Esophagus muscularis mucosa (tissue), 4 donors: ENCODE results near the gene ZNF76. TPM values are rescaled to one million over a fixed set of nuclear protein-coding genes. Genes with fewer than 3 reads are reported as not detected.
"Not testable (repeated sequence)": the region's sequence is repeated elsewhere in the genome, so short reads cannot be mapped to it uniquely, and the experiment has no call there.

ENCODE experiments used
- DNase-seq: peaks from one replicate; pipeline ENCODE4 v3.0.0-alpha.2; 2017; ENCODE audit errors: extremely low spot score
- H3K27ac ChIP-seq, 4 donors: fragments of 200-600 bp; sonication (generic); replicated peaks in 1 of 4; 1 replicate in 3 of 4; 2 replicates in 1 of 4; pipeline ENCODE4 v1.5.1; 2016 to 2019; ENCODE audit warnings: mild to moderate bottlenecking in 1 of 4
- H3K27me3 ChIP-seq, 4 donors: fragments of 200-600 bp; sonication (generic); one replicate each; pipeline versions ENCODE4 v1.5.1 to v1.6.0; 2016 to 2019
- H3K36me3 ChIP-seq, 4 donors: fragments of 200-600 bp; sonication (generic); one replicate each; pipeline ENCODE4 v1.5.1; 2016 to 2019
- H3K4me1 ChIP-seq, 4 donors: fragments of 200-600 bp; sonication (generic); one replicate each; pipeline ENCODE4 v1.5.1; 2016 to 2019
- H3K4me3 ChIP-seq, 4 donors: fragments of 200-600 bp; sonication (generic); 1 replicate in 2 of 4; 2 replicates in 2 of 4; pipeline ENCODE4 v1.5.1; 2016 to 2019; ENCODE audit warnings: mild to moderate bottlenecking in 4 of 4, moderate library complexity in 1 of 4
- H3K9me3 ChIP-seq, 4 donors: fragments of 200-600 bp; sonication (generic); 1 replicate in 3 of 4; 2 replicates in 1 of 4; pipeline ENCODE4 v1.5.1; 2016 to 2019
- CTCF ChIP-seq, 3 experiments: fragments of 200-600 bp in 2 of 3; fragments of 450-650 bp in 1 of 3; sonication (generic) in 2 of 3; IDR thresholded peaks; one replicate each; pipeline ENCODE4 v1.5.1; 2017 to 2019; ENCODE audit warnings: antibody characterized with exemption in 3 of 3, mild to moderate bottlenecking in 2 of 3, moderate library complexity in 1 of 3
- EP300 ChIP-seq: sonication (generic); formaldehyde crosslinking; IDR thresholded peaks from one replicate; pipeline ENCODE4 v1.6.1; 2017; ENCODE audit warnings: antibody characterized with exemption
- POLR2A ChIP-seq: fragments of 450-650 bp; IDR thresholded peaks from one replicate; pipeline ENCODE4 v1.6.1; 2017; ENCODE audit warnings: antibody characterized with exemption, moderate library complexity, mild to moderate bottlenecking, low read depth
- POLR2AphosphoS5 ChIP-seq, 2 donors: sonication (generic); formaldehyde crosslinking; IDR thresholded peaks; one replicate each; pipeline ENCODE4 v1.6.1; 2017; ENCODE audit warnings: antibody characterized with exemption in 2 of 2
- WGBS: methylation state at CpG from one replicate; pipeline ENCODE4 v1.1.5; 2018; 5-methylcytosine and 5-hydroxymethylcytosine counted together
- intact Hi-C: fragments of 100-400 bp; cut with DNase I; formaldehyde crosslinking; loops from one replicate; pipeline ENCODE4 v1.15.1; 2023
- total RNA-seq, 4 donors: library from RNA; depleted of rRNA; stranded (reverse); fragments of >200 nt; gene quantifications; one replicate each; pipeline versions ENCODE4 v1.1.0 to v1.2.1, GENCODE V29; 2016

The ZNF76 gene
- total RNA-seq, 4 donors from 2014 or later: 33.2 to 47.0 (median 36.2) TPM

GRCh38 chr6:35300848-35301247 is 41.3 kb downstream of the ZNF76 start:
- no peak for DNase-seq
- intact Hi-C loops: no loop called here
- TF ChIP-seq CTCF (IDR thresholded peaks at IDR 0.05): no peak
- TF ChIP-seq POLR2A: no peak
- no peak for TF ChIP-seq POLR2AphosphoS5 (IDR thresholded peaks at IDR 0.05)
- no peak for TF ChIP-seq EP300
- no peaks in the 10 kb centered on the region for H3K9me3 ChIP-seq
- no peaks in the 10 kb centered on the region for H3K27me3 ChIP-seq
- no peak overlapping the region for H3K4me3 ChIP-seq
- peaks cover 14 to 24% (median 17%) of the 10 kb centered on the region in 4 donors for H3K4me1 ChIP-seq
- H3K36me3 ChIP-seq: peaks cover 0 to 12% (median 4%) of the 10 kb centered on the region in 4 donors
- H3K27ac ChIP-seq: no peak overlapping the region

GRCh38 chr6:35302604-35303241 is 43.2 kb downstream of the ZNF76 start:
- H3K4me3 ChIP-seq: no peak overlapping the region
- H3K27ac ChIP-seq: no peak overlapping the region
- no peaks in the 10 kb centered on the region for H3K27me3 ChIP-seq
- TF ChIP-seq CTCF (IDR thresholded peaks at IDR 0.05): no peak
- no peak for TF ChIP-seq EP300
- TF ChIP-seq POLR2AphosphoS5 (IDR thresholded peaks at IDR 0.05): no peak
- TF ChIP-seq POLR2A: no peak
- DNase-seq: no peak
- H3K4me1 ChIP-seq: peaks cover 4 to 13% (median 6%) of the 10 kb centered on the region in 4 donors
- 73% methylated on average over 2 of the region's 6 CpGs for WGBS
- no peaks in the 10 kb centered on the region for H3K9me3 ChIP-seq
- no peaks in the 10 kb centered on the region for H3K36me3 ChIP-seq
- intact Hi-C loops: no loop called here

- Histone ChIP-seq H3K27ac (no peak overlapping the region), H3K27me3 (no peaks in the 10 kb centered on the region), H3K4me1 (peaks cover 0 to 6% (median 2%) of the 10 kb centered on the region in 4 donors), H3K36me3 (no peaks in the 10 kb centered on the region), H3K9me3 (no peaks in the 10 kb centered on the region), H3K4me3 (no peak overlapping the region)
- WGBS: 78% methylated on average over 1 of the region's 1 CpG
- TF ChIP-seq POLR2AphosphoS5 (IDR thresholded peaks at IDR 0.05) (no peak), EP300 (no peak), CTCF (IDR thresholded peaks at IDR 0.05) (no peak), POLR2A (no peak)
- DNase-seq: no peak
- intact Hi-C loops: no loop called here
These were observed 44.8 kb downstream of the ZNF76 start for GRCh38 chr6:35304299-35304698.

GRCh38 chr6:35305117-35305516 is 45.6 kb downstream of the ZNF76 start:
- peaks cover 0 to 6% (median 2%) of the 10 kb centered on the region in 4 donors for H3K4me1 ChIP-seq
- H3K9me3 ChIP-seq: no peaks in the 10 kb centered on the region
- H3K4me3 ChIP-seq: no peak overlapping the region
- no peak for DNase-seq
- H3K36me3 ChIP-seq: no peaks in the 10 kb centered on the region
- intact Hi-C loops: no loop called here
- H3K27ac ChIP-seq: no peak overlapping the region
- TF ChIP-seq CTCF (IDR thresholded peaks at IDR 0.05) (no peak), EP300 (no peak), POLR2AphosphoS5 (IDR thresholded peaks at IDR 0.05) (no peak), POLR2A (no peak)
- whole genome bisulfite sequencing: 92% methylated on average over 8 of the region's 8 CpGs
- peaks cover 0 to 2% (median 0%) of the 10 kb centered on the region in 4 donors for H3K27me3 ChIP-seq

GRCh38 chr6:35307138-35307537 is 47.6 kb downstream of the ZNF76 start:
- H3K36me3 ChIP-seq, H3K4me3 ChIP-seq, H3K9me3 ChIP-seq, H3K27ac ChIP-seq, DNase-seq, H3K4me1 ChIP-seq, intact Hi-C loops, H3K27me3 ChIP-seq: not testable (repeated sequence)
- whole genome bisulfite sequencing: 93% methylated on average over 15 of the region's 15 CpGs

GRCh38 chr6:35308543-35308942 is 49.0 kb downstream of the ZNF76 start:
- DNase-seq, H3K4me3 ChIP-seq, intact Hi-C loops, H3K4me1 ChIP-seq, H3K9me3 ChIP-seq, H3K27me3 ChIP-seq, H3K36me3 ChIP-seq, H3K27ac ChIP-seq: not testable (repeated sequence)
- whole genome bisulfite sequencing: 98% methylated on average over 2 of the region's 2 CpGs
